ENCODE results near the gene TOX2. TPM values are rescaled to one million over a fixed set of nuclear protein-coding genes. Genes with fewer than 3 reads are reported as not detected.

TOX2 gene
- total RNA-seq, 2 donors from 2014 or later, result 17.5 to 42.8 TPM

- peaks cover 0 to 7% of the 10 kb centered on the region in 2 donors for H3K36me3 Mint-ChIP-seq (ENCODE audit: insufficient read depth in 2 of 2)
- no peak for DNase-seq
- no peak overlapping the region for H3K27ac Mint-ChIP-seq
- peaks cover 0 to 5% of the 10 kb centered on the region in 2 donors for H3K9me3 Mint-ChIP-seq
- peaks cover 5% of the 10 kb centered on the region for H3K4me1 Mint-ChIP-seq (ENCODE audit: low read depth)
- ATAC-seq (replicated peaks in 1 of 2), result no peak
- peaks cover 10% of the 10 kb centered on the region for H3K27me3 Mint-ChIP-seq (ENCODE audit: low read depth)
- no peak overlapping the region for H3K4me3 Mint-ChIP-seq
Measured at GRCh38 chr20:43995645-43996044, 81.0 kb downstream of the TOX2 start.

DNA sequence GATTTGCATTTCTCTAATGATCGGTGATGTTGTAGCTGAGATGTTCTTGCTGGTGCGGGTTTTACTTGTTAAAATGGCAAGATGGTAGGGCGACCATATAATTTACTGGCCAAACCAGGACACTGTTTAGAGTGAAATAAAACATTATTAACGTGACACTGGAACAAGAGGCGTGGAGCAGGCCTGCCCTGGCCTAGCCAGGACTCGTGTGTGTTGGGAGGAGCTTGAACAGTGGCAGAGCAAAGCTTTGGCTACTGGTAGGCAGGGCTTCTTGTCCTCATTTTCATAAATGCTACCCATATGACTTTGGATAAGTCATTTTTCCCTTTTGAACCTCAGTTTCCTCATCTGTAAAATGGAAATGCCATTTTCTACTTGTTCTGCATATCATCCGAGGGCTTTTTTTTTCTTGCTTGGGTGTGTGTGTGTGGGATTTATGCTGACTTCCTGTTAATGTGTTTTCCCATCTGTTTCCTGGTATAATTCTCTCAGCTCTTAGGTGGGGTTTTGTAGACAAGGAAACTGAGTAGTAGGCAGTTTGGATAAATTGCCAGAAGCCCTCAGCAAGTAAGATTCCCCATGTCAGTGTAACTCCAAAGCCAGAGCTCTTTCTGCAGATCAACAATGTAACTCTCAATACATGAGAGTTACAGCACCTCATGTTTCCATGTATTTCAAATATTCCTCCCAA is 81.7 kb downstream of the TOX2 start:
- H3K36me3 Mint-ChIP-seq (ENCODE audit: insufficient read depth in 2 of 2), result peaks cover 0 to 7% of the 10 kb centered on the region in 2 donors
- peaks cover 7% of the 10 kb centered on the region for H3K4me1 Mint-ChIP-seq (ENCODE audit: low read depth)
- no peak overlapping the region for H3K4me3 Mint-ChIP-seq
- no peak overlapping the region for H3K27ac Mint-ChIP-seq
- peaks cover 0 to 5% of the 10 kb centered on the region in 2 donors for H3K9me3 Mint-ChIP-seq
- no peak for DNase-seq
- H3K27me3 Mint-ChIP-seq (ENCODE audit: low read depth), result peaks cover 12% of the 10 kb centered on the region
- ATAC-seq (replicated peaks in 1 of 2), result no peak

DNA sequence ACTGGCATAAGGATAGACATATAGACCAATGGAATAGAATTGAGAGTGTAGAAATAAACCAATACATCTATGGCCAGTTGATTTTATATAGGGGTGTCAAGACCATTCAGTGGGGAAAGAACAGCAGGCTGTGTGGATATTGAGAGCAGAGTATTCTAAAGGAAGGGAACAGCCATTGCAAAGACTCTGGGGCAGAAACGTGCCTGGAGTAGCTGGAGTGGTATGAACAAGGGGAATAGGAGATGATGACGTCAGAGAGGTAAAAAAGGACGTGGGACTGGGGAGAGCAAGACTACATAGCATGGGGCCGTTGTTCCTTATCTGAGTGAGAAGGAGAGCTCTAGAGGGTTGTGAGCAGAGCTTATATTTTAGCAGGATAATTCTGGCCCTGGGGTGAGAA is 85.2 kb downstream of the TOX2 start:
- no peak overlapping the region for H3K27ac Mint-ChIP-seq
- ATAC-seq (replicated peaks in 1 of 2), result no peak
- H3K27me3 Mint-ChIP-seq (ENCODE audit: low read depth), result peaks cover 28% of the 10 kb centered on the region
- peaks cover 0 to 7% of the 10 kb centered on the region in 2 donors for H3K36me3 Mint-ChIP-seq (ENCODE audit: insufficient read depth in 2 of 2)
- no peak overlapping the region for H3K4me3 Mint-ChIP-seq
- peaks cover 35% of the 10 kb centered on the region for H3K4me1 Mint-ChIP-seq (ENCODE audit: low read depth)
- DNase-seq, result no peak
- H3K9me3 Mint-ChIP-seq, result peaks cover 0 to 5% of the 10 kb centered on the region in 2 donors

DNA sequence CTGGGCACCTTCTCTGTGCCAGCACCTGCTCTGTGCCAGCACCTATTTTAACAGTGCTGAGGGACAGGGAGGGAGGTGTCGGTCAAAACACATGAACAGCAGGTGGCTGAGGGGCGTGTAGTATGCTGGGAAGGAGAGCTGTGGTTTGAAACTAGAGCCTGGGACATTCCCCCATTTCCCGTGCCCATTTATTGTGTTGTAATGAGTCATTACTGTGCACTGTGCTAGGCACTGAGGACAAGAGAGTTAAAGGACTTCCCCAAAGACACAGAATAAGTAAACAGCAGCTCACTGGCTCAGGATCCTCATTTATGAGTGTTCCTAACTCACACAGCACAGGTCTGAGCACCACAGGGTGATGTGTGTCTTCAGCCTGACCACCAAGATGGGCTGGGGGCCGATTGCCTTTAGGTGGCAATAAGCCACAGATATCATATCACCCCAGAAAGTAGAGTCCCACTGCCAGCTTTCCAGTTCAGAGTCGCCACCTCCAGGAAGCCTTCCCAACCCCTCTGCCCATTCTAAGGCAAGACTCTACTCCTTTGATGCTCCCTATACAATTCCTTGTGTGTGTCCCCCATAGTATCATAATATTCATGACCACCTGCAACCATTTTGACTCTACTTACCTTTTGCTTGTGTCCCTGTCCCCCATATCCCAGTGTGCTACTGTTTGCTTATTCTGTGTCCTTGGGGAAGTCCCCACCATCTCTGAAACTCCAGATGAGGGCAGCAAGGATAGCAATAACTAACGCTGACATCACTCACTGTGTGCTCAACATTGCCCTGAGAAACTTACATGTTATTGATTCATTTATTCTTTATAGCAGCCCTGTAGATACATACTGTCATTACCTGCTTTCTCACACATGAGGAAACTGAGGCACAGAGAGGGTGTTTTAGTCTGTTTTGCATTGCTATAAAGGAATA is 87.3 kb downstream of the TOX2 start:
- peak; percentile 83 to 86 for ATAC-seq (replicated peaks in 1 of 2)
- H3K36me3 Mint-ChIP-seq (ENCODE audit: insufficient read depth in 2 of 2), result peaks cover 0 to 7% of the 10 kb centered on the region in 2 donors
- peaks cover 34% of the 10 kb centered on the region for H3K27me3 Mint-ChIP-seq (ENCODE audit: low read depth)
- peaks cover 0 to 5% of the 10 kb centered on the region in 2 donors for H3K9me3 Mint-ChIP-seq
- H3K4me3 Mint-ChIP-seq, result peak overlapping the region; percentile 24 to 34
- H3K27ac Mint-ChIP-seq, result peak overlapping the region; percentile 56
- peaks cover 35% of the 10 kb centered on the region for H3K4me1 Mint-ChIP-seq (ENCODE audit: low read depth)
- peak in 1 of 2 donors; percentile 18 for DNase-seq

DNA sequence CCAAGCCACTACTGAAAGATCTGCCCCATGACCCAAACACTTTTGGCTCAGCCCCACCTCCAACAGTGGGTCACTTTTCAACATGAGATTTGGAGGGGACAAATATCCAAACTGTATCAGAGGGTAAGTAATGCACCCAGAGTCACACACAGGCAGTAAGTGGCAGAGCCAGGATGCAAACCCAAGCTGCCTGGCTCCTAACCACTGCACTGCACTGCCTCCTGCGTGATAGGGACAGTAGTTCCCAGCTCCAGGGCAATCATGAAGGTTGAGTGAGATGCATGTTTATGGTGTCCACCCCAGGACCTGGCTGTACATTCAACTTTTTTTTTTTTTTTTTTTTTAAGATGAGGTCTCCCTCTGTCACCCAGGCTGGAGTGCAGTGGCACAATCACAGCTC is 88.2 kb downstream of the TOX2 start:
- H3K4me1 Mint-ChIP-seq (ENCODE audit: low read depth), result peaks cover 35% of the 10 kb centered on the region
- DNase-seq (no peak), ATAC-seq (replicated peaks in 1 of 2) (no peak)
- peaks cover 0 to 5% of the 10 kb centered on the region in 2 donors for H3K36me3 Mint-ChIP-seq (ENCODE audit: insufficient read depth in 2 of 2)
- peaks cover 34% of the 10 kb centered on the region for H3K27me3 Mint-ChIP-seq (ENCODE audit: low read depth)
- H3K4me3 Mint-ChIP-seq, result no peak overlapping the region
- H3K27ac Mint-ChIP-seq, result no peak overlapping the region
- H3K9me3 Mint-ChIP-seq, result peaks cover 0 to 5% of the 10 kb centered on the region in 2 donors

GRCh38 chr20:44003609-44004008 is 89.0 kb downstream of the TOX2 start:
- peaks cover 34% of the 10 kb centered on the region for H3K27me3 Mint-ChIP-seq (ENCODE audit: low read depth)
- ATAC-seq (replicated peaks in 1 of 2) (no peak), DNase-seq (no peak)
- H3K36me3 Mint-ChIP-seq (ENCODE audit: insufficient read depth in 2 of 2), result peaks cover 0 to 5% of the 10 kb centered on the region in 2 donors
- no peak overlapping the region for H3K4me3 Mint-ChIP-seq
- H3K27ac Mint-ChIP-seq, result no peak overlapping the region
- H3K4me1 Mint-ChIP-seq (ENCODE audit: low read depth), result peaks cover 35% of the 10 kb centered on the region
- peaks cover 0 to 5% of the 10 kb centered on the region in 2 donors for H3K9me3 Mint-ChIP-seq

DNA sequence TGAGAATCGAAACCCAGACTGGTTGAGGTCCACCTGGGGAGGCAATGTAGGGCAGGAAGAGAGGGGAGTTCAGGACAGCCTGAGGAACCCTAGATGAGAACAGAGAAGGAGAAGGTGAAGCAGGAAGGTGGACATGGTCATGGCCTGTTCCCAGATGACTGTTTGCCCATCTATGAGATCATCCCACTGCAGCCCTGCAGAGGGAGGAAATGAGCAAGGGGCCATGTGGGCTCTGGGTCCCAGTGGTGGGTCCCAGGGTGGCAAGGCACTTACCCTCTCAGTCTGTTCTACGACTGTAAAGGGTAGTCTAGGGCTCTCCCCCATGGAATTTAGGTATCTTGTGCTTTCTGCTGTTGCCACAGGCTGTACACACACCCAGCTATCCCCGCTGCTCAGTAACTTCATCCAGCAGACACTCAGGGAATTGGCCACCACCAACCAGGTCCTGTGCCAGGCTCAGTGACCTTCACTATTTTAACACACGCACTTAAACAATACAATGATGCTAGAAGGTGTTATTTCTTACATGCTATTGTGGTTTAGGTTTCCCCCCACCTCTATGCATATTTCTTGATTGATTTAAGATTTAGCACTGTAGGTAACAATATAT is 89.8 kb downstream of the TOX2 start:
- no peak overlapping the region for H3K27ac Mint-ChIP-seq
- peaks cover 0 to 5% of the 10 kb centered on the region in 2 donors for H3K9me3 Mint-ChIP-seq
- H3K36me3 Mint-ChIP-seq (ENCODE audit: insufficient read depth in 2 of 2), result peaks cover 0 to 5% of the 10 kb centered on the region in 2 donors
- peaks cover 34% of the 10 kb centered on the region for H3K27me3 Mint-ChIP-seq (ENCODE audit: low read depth)
- H3K4me1 Mint-ChIP-seq (ENCODE audit: low read depth), result peaks cover 35% of the 10 kb centered on the region
- DNase-seq (no peak), ATAC-seq (replicated peaks in 1 of 2) (no peak)
- no peak overlapping the region for H3K4me3 Mint-ChIP-seq

DNA sequence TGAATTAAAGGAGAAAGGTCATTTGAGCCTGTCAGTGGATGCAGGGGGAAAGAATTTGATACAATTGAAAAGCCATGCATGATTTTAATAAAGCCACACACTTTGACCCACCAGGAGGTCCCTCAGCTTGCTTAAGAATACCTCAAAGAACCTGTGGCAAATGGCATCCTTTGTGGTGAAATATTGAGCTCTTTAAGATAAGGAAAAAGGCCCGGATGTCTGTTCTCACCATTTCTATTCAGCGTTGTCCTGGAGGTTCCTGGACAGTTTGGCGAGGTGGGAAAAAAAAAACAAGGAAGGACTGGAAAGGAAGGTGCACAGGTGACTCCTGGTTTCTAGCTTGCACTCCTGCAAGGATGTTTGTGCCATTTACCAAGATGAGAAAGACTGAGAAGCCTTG is 91.0 kb downstream of the TOX2 start:
- Mint-ChIP-seq H3K4me1 (ENCODE audit: low read depth) (peaks cover 35% of the 10 kb centered on the region), H3K4me3 (no peak overlapping the region), H3K9me3 (no peaks in the 10 kb centered on the region), H3K36me3 (ENCODE audit: insufficient read depth in 2 of 2) (no peaks in the 10 kb centered on the region), H3K27me3 (ENCODE audit: low read depth) (peaks cover 26% of the 10 kb centered on the region), H3K27ac (no peak overlapping the region)
- no peak for ATAC-seq (replicated peaks in 1 of 2)
- DNase-seq, result no peak

DNA sequence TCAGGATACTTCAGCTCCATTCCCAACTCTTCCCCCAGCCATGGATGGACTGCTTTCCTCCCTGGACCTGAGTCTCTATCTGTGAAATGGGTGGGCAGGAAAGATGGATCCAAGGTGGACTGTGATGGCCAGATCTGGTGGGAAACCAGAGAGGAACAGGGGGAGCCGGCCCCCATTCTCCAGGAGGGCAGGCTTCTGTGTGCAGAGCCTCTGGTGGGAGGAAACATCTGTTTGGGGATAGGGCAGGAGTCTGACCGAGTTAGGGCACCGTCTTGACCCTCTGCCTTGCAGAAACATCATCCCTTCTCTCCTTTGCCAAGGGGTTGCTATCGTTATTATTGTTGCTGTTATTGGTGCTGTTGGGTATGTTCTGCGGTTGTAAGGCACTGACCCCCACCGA is 91.5 kb downstream of the TOX2 start:
- H3K27me3 Mint-ChIP-seq (ENCODE audit: low read depth), result peaks cover 28% of the 10 kb centered on the region
- no peaks in the 10 kb centered on the region for H3K36me3 Mint-ChIP-seq (ENCODE audit: insufficient read depth in 2 of 2)
- no peaks in the 10 kb centered on the region for H3K9me3 Mint-ChIP-seq

DNA sequence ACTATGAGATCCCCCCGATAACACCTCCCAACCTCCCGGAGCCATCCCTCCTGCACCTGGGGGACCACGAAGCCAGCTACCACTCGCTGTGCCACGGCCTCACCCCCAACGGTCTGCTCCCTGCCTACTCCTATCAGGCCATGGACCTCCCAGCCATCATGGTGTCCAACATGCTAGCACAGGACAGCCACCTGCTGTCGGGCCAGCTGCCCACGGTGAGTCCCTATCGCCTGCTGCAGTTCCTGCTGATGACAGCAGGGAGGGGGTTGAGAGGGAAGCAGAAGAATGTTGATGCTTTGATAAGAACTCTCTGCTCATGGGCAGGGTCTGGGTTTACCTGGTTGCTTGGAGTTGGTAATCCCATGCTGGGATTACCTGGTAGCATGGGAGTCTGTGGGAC is 91.9 kb downstream of the TOX2 start:
- Mint-ChIP-seq H3K27me3 (ENCODE audit: low read depth) (peaks cover 32% of the 10 kb centered on the region), H3K9me3 (no peaks in the 10 kb centered on the region), H3K4me1 (ENCODE audit: low read depth) (peaks cover 41% of the 10 kb centered on the region), H3K27ac (no peak overlapping the region), H3K4me3 (no peak overlapping the region), H3K36me3 (ENCODE audit: insufficient read depth in 2 of 2) (no peaks in the 10 kb centered on the region)
- ATAC-seq (replicated peaks in 1 of 2) (no peak), DNase-seq (no peak)

More for the DNA sequence above, 91.5 kb downstream of the TOX2 start:
- peaks cover 39% of the 10 kb centered on the region for H3K4me1 Mint-ChIP-seq (ENCODE audit: low read depth)
- DNase-seq (no peak), ATAC-seq (replicated peaks in 1 of 2) (no peak)
- H3K27ac Mint-ChIP-seq, result no peak overlapping the region
- H3K4me3 Mint-ChIP-seq, result no peak overlapping the region

GRCh38 chr20:44008806-44009678 is 94.4 kb downstream of the TOX2 start:
- Mint-ChIP-seq H3K27ac (no peak overlapping the region), H3K4me3 (no peak overlapping the region), H3K9me3 (no peaks in the 10 kb centered on the region), H3K36me3 (ENCODE audit: insufficient read depth in 2 of 2) (no peaks in the 10 kb centered on the region), H3K27me3 (ENCODE audit: low read depth) (peaks cover 24% of the 10 kb centered on the region), H3K4me1 (ENCODE audit: low read depth) (peaks cover 29% of the 10 kb centered on the region)
- ATAC-seq (replicated peaks in 1 of 2) (no peak), DNase-seq (no peak)

GRCh38 chr20:44009679-44009992 is 95.0 kb downstream of the TOX2 start:
- no peak overlapping the region for H3K4me3 Mint-ChIP-seq
- no peaks in the 10 kb centered on the region for H3K9me3 Mint-ChIP-seq
- peaks cover 18% of the 10 kb centered on the region for H3K27me3 Mint-ChIP-seq (ENCODE audit: low read depth)
- no peak for DNase-seq
- peaks cover 24% of the 10 kb centered on the region for H3K4me1 Mint-ChIP-seq (ENCODE audit: low read depth)
- no peak for ATAC-seq (replicated peaks in 1 of 2)
- H3K36me3 Mint-ChIP-seq (ENCODE audit: insufficient read depth in 2 of 2), result no peaks in the 10 kb centered on the region
- no peak overlapping the region for H3K27ac Mint-ChIP-seq

Measured in activated T-cell treated with anti-CD3 and anti-CD28 coated beads, Interleukin-2, amount 50 U/mL, for 72 hours (primary cell).